ENCODE data around the gene DUSP16.

- TF ChIP-seq CTCF (IDR thresholded peaks at IDR 0.05; ENCODE audit: low read length) (no peak), EZH2 (optimal IDR thresholded peaks at IDR 0.05; ENCODE audit: low read depth, low read length) (no peak), EZH2phosphoT487 (IDR thresholded peaks at IDR 0.05; ENCODE audit: low read length) (no peak)
Observed at GRCh38 chr12:12488823-12489550, 73.7 kb downstream of the DUSP16 start.

Data from MM.1S (cell line).